H1 (cell line): ENCODE data around the gene SEMA4D.

Source experiments
- EGR1 ChIP-seq: IDR thresholded peaks from 2 replicates; pipeline ENCODE4 v1.6.1; 2011; ENCODE audit warnings: low read depth, low read length, borderline replicate concordance
- EZH2 ChIP-seq: fragments of 200-600 bp; sonication (generic); IDR thresholded peaks from 2 replicates; pipeline ENCODE4 v1.7.1; 2012; ENCODE audit warnings: low read depth, mild to moderate bottlenecking, moderate library complexity, low read length, inconsistent platforms; ENCODE audit not compliant: severe bottlenecking
- JUND ChIP-seq: IDR thresholded peaks from 2 replicates; pipeline ENCODE4 v1.6.1; 2011; ENCODE audit warnings: mild to moderate bottlenecking, improper control_type of control experiment, low read length
- MAX ChIP-seq: IDR thresholded peaks from 2 replicates; pipeline ENCODE4 v1.6.1; 2012; ENCODE audit warnings: inconsistent platforms
- NRF1 ChIP-seq: IDR thresholded peaks from 2 replicates; pipeline ENCODE4 v1.6.1; 2011; ENCODE audit warnings: mild to moderate bottlenecking, low read depth, low read length, improper control_type of control experiment
- POLR2A ChIP-seq, 2 experiments: IDR thresholded peaks; 1 replicate in 1 of 2; 2 replicates in 1 of 2; pipeline ENCODE4 v1.6.1; 2011; ENCODE audit warnings: low read depth in 2 of 2, low read length in 2 of 2, mild to moderate bottlenecking in 2 of 2; ENCODE audit errors: control extremely low read depth in 1 of 2
- POLR2AphosphoS5 ChIP-seq: IDR thresholded peaks from 2 replicates; pipeline ENCODE4 v1.6.1; 2011; ENCODE audit warnings: low read depth, low read length
- RXRA ChIP-seq: IDR thresholded peaks from 2 replicates; pipeline ENCODE4 v1.6.1; 2011; ENCODE audit warnings: low read depth, mild to moderate bottlenecking, low read length, moderate library complexity; ENCODE audit not compliant: insufficient read depth
- SIN3A ChIP-seq, 2 experiments: IDR thresholded peaks in 1 of 2; conservative IDR thresholded peaks in 1 of 2; 2 replicates each; pipeline ENCODE4 v1.6.1; 2011 to 2012; ENCODE audit warnings: low read length in 2 of 2, improper control_type of control experiment in 1 of 2, low read depth in 1 of 2, mild to moderate bottlenecking in 1 of 2
- SRF ChIP-seq: IDR thresholded peaks from 2 replicates; pipeline ENCODE4 v1.6.1; 2011; ENCODE audit warnings: mild to moderate bottlenecking, low read depth, low read length, moderate library complexity
- TF ChIP-seq, protein P1 (sequence below), 3 experiments: IDR thresholded peaks; 1 replicate in 2 of 3; 2 replicates in 1 of 3; pipeline versions ENCODE4 v1.5.1 to v1.6.1; 2011; ENCODE audit warnings: low read length in 3 of 3, mild to moderate bottlenecking in 3 of 3, inconsistent platforms in 2 of 3, low read depth in 1 of 3, moderate library complexity in 1 of 3; ENCODE audit not compliant: insufficient read depth in 1 of 3; ENCODE audit errors: control extremely low read depth in 1 of 3
- TF ChIP-seq, protein P2 (sequence below): IDR thresholded peaks from 2 replicates; pipeline ENCODE4 v1.6.1; 2011; ENCODE audit warnings: low read depth, mild to moderate bottlenecking, low read length; ENCODE audit not compliant: insufficient read depth
- TF ChIP-seq, protein P3 (sequence below): IDR thresholded peaks from 2 replicates; pipeline ENCODE4 v1.6.1; 2012; ENCODE audit warnings: low read length, inconsistent platforms

DNA sequence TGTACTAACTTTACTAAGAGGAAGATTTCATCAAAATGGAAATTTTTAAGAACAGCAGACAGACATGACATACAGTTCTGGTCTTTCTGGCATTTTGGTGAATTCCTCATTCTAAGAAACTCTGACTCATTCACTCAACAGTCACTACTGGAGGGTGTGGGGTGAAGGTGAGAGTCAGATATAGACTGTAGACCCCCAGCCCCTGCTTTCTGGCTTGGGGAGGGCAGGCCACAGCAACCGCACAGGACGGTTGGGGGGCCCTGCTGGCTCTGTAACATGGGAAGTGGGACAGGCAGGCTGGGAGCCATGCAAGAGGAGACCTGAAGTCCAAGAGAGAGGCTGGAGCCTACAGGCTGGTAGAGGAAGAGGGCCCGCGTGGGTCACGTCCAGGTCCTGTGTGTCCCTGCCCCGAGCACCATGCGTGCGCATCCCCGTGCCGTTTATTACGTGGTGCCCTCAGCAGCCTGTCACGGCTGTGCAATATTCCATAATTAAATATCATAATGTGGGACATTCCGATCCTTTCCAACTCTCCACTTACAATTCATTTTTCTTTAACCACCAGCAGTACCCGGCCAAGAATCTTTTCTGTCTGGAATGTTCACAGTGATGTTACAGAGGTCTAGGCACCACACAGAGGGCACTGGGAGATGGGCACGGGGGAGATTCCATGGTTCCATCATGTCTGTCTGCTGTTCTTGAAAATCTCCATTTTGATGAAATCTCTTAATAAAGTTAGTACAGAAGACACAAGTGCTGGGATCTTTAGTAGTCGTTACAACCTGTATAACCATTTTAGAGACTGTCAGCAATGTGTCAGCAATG is 75.5 kb downstream of the SEMA4D start:
- TF ChIP-seq SIN3A (conservative IDR thresholded peaks at IDR 0.05 in 1 of 2, IDR thresholded peaks at IDR 0.05 in 1 of 2; ENCODE audit: low read depth in 1 of 2, low read length in 2 of 2) (no peak), POLR2A (IDR thresholded peaks at IDR 0.05; ENCODE audit: control extremely low read depth in 1 of 2, low read depth in 2 of 2, low read length in 2 of 2) (no peak), NRF1 (no peak), MAX (no peak), POLR2AphosphoS5 (no peak), EZH2 (no peak), RXRA (no peak), EGR1 (no peak), SRF (no peak), JUND (no peak)
- TF ChIP-seq, protein P1, sequence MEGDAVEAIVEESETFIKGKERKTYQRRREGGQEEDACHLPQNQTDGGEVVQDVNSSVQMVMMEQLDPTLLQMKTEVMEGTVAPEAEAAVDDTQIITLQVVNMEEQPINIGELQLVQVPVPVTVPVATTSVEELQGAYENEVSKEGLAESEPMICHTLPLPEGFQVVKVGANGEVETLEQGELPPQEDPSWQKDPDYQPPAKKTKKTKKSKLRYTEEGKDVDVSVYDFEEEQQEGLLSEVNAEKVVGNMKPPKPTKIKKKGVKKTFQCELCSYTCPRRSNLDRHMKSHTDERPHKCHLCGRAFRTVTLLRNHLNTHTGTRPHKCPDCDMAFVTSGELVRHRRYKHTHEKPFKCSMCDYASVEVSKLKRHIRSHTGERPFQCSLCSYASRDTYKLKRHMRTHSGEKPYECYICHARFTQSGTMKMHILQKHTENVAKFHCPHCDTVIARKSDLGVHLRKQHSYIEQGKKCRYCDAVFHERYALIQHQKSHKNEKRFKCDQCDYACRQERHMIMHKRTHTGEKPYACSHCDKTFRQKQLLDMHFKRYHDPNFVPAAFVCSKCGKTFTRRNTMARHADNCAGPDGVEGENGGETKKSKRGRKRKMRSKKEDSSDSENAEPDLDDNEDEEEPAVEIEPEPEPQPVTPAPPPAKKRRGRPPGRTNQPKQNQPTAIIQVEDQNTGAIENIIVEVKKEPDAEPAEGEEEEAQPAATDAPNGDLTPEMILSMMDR (IDR thresholded peaks at IDR 0.05; ENCODE audit: control extremely low read depth in 1 of 3, insufficient read depth in 1 of 3, low read depth in 1 of 3, low read length in 3 of 3), result no peak
- TF ChIP-seq, protein P2, sequence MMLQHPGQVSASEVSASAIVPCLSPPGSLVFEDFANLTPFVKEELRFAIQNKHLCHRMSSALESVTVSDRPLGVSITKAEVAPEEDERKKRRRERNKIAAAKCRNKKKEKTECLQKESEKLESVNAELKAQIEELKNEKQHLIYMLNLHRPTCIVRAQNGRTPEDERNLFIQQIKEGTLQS, result no peak
- TF ChIP-seq, protein P3, sequence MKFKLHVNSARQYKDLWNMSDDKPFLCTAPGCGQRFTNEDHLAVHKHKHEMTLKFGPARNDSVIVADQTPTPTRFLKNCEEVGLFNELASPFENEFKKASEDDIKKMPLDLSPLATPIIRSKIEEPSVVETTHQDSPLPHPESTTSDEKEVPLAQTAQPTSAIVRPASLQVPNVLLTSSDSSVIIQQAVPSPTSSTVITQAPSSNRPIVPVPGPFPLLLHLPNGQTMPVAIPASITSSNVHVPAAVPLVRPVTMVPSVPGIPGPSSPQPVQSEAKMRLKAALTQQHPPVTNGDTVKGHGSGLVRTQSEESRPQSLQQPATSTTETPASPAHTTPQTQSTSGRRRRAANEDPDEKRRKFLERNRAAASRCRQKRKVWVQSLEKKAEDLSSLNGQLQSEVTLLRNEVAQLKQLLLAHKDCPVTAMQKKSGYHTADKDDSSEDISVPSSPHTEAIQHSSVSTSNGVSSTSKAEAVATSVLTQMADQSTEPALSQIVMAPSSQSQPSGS, result no peak
